NCI-H2081 treated with DMSO at 0.1 percent for 48 hours (cell line): ENCODE measurements around the gene JAML.
"Not testable (repeated sequence)": the region's sequence is repeated elsewhere in the genome, so short reads cannot be mapped to it uniquely, and the experiment has no call there.

Experiments used
- DNase-seq: peaks from one replicate; lab custom pipeline; 2025; lab: John Stamatoyannopoulos, UW

The JAML gene

DNA sequence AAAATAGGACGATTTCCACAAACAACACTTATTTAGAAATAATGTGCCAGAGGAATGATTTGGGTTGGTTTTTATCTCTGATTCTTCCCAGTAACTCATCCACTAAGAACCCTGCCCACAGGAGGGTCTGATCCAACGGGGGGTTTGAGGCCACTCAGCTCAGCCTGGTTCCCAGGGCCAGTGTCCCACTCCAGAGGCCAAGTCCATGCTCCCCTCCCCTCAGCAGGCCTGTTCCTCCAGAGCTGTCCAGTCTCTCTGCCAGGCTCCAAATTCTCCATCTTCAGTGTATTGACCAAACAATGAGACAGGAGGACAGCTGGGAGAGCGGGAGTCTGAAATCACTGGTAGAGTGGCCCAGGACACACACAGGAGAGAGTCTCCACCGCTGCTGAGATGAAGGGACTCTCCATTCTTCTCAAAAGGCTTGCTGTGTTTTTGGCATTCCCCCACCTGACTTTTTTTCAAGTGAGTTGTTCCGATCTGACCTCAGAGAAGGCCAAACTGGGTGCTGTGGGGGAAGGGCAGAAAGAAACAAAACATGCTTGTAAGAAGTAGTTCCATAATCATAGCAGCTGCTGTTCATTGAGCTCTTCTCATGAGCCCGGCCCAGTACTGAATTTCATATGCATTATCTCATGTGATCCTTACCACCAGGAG lies 30.8 kb downstream of the JAML start:
- no peak for DNase-seq

- DNase-seq: not testable (repeated sequence)
Observed at GRCh38 chr11:118192817-118193216, 32.0 kb downstream of the JAML start.

DNA sequence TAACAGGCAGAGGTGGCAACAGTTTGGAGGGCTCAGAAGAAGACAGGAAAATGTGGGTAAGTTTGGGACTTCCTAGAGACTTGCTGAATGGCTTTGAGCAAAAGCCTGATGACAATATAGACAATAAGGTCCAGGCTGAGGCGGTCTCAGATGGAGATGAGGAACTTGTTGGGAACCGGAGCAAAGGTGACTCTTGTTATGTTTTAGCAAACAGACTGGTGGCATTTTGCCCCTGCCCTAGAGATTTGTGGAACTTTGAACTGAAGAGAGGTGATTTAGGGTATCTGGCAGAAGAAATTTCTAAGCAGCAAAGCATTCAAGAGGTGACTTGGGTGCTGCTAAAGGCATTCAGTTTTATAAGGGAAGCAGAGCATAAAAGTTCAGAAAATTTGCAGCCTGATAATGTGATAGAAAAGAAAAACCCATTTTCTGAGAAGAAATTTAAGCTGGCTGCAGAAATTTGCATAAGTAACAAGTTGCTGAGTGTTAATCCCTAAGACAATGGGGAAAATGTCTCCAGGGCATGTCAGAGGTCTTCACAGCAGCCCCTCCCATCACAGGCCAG lies 33.8 kb downstream of the JAML start:
- not testable (repeated sequence) for DNase-seq

GRCh38 chr11:118186346-118187107 lies 38.3 kb downstream of the JAML start:
- DNase-seq: no peak

GRCh38 chr11:118184784-118185579 lies 39.8 kb downstream of the JAML start:
- no peak for DNase-seq

GRCh38 chr11:118183691-118184090 lies 41.1 kb downstream of the JAML start:
- DNase-seq: not testable (repeated sequence)

- no peak for DNase-seq
Observed at GRCh38 chr11:118180300-118180703, 44.5 kb downstream of the JAML start.

- DNase-seq: no peak
Observed at GRCh38 chr11:118176778-118177134, 48.1 kb downstream of the JAML start.

GRCh38 chr11:118175993-118176777 lies 48.6 kb downstream of the JAML start, which contains the start of gene SCN2B:
Gene SCN2B (minus strand): TSS chr11:118176639. CDS start chr11:118176431, 208 bp downstream.
- no peak for DNase-seq

DNA sequence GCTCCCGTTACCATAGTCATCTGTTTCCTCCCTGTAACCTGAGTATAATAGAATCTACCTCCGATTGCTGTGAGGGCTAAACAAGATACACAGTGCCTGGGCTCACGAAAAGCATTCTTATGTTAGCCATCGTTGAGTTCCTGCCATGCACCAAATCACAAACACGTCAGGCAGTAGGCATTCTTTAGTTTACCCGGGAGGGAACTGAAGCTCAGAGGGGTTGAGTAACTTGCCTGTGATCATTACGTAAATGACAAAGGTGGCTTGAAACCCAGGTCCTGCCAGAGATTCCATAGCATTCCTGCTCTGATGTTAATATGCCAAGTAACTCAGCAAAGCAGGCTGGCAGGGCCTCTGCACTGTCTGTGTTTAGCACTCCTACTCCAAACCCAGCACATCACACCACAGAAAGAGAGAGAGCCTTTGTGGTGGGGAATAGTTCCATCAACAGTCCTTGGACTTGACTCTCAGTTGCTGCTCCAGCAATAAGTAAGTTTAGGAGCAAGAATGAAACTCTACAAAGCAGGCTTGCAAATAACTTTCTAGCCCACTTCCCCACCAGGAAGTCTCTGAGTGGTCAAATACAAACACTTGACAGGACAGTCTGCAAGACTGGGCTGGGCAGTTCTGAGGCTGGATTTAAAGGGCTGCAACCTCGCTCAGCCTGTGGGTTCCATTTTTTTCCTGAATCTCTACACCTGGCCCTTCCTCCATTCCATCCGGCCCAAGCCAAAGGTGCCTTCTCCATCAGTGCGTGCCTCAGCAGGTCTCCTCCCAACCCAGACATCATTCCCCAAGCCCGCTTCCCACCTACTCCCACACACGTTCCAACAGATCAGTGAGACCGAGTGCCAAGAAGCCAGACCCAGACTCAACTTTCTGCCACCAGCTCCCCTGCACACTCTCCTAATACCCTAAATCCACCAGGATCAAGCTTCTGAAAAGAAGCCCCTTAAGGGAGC lies 49.5 kb downstream of the JAML start:
- no peak for DNase-seq

DNA sequence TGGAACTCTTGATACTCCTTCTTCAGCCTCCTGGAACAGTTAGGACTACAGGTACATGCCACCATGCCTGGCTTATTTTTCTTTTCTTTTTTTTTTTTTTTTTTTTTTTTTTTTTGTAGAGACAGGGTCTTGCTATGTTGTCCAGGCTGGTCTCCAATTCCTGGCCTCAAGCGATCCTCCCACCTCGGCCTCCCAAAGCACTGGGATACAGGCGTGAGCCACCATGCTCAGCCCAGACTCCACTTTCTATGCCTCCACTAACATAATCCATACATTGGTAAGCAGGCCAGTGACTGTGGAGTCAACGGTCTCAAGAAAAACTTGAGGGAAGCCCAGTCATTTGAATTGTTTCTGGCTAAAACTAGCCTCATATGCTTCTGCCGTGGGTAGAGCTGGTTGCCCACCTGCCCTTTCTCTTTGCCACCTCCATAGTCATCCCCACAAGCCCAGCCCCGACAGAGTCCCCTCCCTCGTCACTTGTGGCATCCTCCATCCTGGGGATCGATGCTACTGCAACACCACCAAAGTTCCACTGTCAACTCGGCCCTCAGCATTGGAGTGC lies 50.7 kb downstream of the JAML start:
- no peak for DNase-seq

GRCh38 chr11:118172356-118172755 lies 52.5 kb downstream of the JAML start:
- no peak for DNase-seq

GRCh38 chr11:118171269-118172062 lies 53.3 kb downstream of the JAML start:
- no peak for DNase-seq

GRCh38 chr11:118170882-118171268 lies 53.9 kb downstream of the JAML start:
- no peak for DNase-seq

DNA sequence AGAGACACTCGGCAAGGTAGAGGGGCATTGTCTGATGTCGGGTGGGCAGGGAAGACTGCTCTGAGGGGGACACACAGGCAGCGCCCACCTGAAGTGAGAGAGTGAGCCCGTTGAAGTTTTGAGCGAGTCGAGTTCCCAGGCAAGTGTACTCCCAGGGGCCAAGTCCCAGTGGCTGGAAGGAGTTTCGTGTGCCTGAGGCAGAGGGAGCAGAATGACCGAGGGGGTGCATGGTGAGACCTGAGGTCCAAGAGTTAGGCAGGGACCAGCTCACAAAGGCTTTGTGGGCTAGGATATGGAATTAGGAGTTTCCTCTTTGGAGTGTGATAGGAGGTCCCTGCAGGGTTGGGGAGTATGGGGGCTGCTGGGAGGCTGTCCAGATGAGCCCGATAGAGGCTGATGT lies 54.6 kb downstream of the JAML start:
- no peak for DNase-seq

DNA sequence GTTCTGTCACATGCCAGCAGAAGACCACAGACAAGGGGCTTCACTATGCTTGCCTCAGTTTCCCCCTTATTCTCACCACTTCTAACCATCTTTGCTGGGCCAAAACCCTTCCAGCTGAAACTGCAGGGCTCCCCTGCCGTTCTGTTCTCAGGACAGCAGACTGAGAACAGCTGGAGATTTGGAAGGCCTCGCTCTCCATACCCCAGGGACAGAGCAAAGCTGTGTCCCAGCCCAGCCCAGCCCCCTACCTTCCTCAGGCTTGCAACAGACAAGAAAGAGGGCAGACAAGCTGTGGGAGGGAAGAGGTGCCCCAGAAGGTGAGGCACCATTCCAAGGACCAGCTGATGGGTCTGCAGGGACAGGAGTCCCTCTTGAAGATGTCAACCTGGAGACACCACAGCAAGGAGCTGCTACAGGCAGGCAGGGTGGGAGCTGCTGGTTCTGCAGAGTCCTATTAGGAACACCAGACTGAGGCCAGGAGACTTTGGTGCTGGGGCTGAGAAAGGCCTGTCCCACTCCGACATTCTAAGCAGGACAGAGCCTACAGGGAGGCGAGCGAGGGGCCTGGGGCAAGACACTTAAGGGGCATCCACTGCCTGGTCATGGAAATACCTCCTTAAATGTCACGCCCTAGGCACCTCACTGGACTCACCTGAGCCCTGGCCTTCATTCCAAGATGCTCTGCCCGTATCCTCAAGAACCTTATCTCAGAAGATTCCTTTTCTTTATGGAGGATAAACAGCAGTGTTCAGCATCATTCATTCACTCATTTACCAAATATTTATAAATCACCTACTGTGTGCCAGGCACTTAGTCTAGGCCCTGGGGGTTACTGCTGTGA lies 55.3 kb downstream of the JAML start:
- no peak for DNase-seq

- DNase-seq: no peak
Observed at GRCh38 chr11:118168751-118169150, 56.1 kb downstream of the JAML start.

GRCh38 chr11:118168316-118168715 lies 56.5 kb downstream of the JAML start:
- DNase-seq: no peak
